Effector memory CD4-positive, alpha-beta T cell (primary cell): ENCODE results near the gene ARMH4.

Source experiments
- DNase-seq, 3 donors: peaks; one replicate each; pipeline ENCODE4 v3.0.0-alpha.2; 2020
- H3K27ac ChIP-seq: 2 replicates; pipeline ENCODE4 v1.7.0; 2013; ENCODE audit warnings: mild to moderate bottlenecking, low read length, moderate library complexity; ENCODE audit not compliant: insufficient read depth, poor library complexity, severe bottlenecking
- H3K27me3 ChIP-seq: replicated peaks from 2 replicates; pipeline ENCODE4 v1.7.0; 2013; ENCODE audit warnings: mild to moderate bottlenecking, low read length; ENCODE audit not compliant: insufficient read depth, control insufficient read depth, poor library complexity, severe bottlenecking
- H3K36me3 ChIP-seq: 2 replicates; pipeline ENCODE4 v1.7.0; 2013; ENCODE audit warnings: mild to moderate bottlenecking, low read length, moderate library complexity; ENCODE audit not compliant: control insufficient read depth, insufficient read depth
- H3K4me1 ChIP-seq: 2 replicates; pipeline ENCODE4 v1.7.0; 2013; ENCODE audit warnings: low read length, mild to moderate bottlenecking; ENCODE audit not compliant: control insufficient read depth, insufficient read depth, poor library complexity, severe bottlenecking
- H3K4me3 ChIP-seq: 2 replicates; pipeline ENCODE4 v1.7.0; 2013; ENCODE audit warnings: low read length, low read depth, mild to moderate bottlenecking; ENCODE audit not compliant: insufficient read depth, poor library complexity, severe bottlenecking
- H3K9me3 ChIP-seq: 2 replicates; pipeline ENCODE4 v1.7.0; 2013; ENCODE audit warnings: mild to moderate bottlenecking, low read length, moderate library complexity; ENCODE audit not compliant: control insufficient read depth

Gene ARMH4

DNA sequence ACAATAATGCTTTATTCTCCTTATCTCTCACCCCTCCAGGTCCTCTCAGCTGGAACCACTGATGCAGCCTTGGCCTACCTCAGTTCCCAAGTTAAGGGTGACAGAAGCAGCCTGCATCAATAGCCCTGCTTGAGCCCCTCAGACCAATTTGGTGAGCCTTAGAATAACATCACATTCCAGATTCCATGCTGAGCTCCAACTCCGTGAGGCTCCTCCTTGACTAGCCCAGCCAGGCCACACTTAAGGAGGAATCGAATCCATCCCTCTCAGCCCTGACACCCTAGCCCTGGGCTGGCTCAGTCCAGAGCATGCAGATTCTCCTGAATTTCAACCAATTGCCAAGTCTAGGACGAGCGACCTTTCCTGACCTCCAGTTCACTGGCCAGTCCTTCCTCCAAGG is 91.1 kb downstream of the ARMH4 start:
- no peak for DNase-seq
- Histone ChIP-seq H3K9me3 (no peaks in the 10 kb centered on the region), H3K27ac (no peak overlapping the region), H3K4me3 (no peak overlapping the region), H3K4me1 (no peaks in the 10 kb centered on the region), H3K36me3 (no peaks in the 10 kb centered on the region), H3K27me3 (no peaks in the 10 kb centered on the region)

DNA sequence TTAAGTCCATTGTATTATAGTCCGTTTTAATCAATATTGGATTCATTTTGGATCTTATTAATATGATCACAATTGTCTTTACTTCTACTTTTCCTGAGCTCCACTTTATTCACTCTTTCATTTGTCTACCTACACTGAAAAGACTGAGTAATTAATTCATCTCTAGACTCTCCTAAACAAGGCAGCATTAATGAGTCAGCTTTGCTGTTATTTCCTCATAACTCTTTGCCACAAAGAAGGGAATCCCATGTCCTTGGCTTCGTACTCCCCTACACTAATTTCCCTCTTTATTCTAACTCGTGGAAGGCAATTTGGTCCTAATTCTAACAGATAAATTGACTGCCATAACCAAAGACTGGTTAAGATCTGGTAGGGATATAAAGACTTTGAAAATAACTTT is 91.9 kb downstream of the ARMH4 start:
- Histone ChIP-seq H3K27me3 (no peaks in the 10 kb centered on the region), H3K9me3 (no peaks in the 10 kb centered on the region), H3K27ac (no peak overlapping the region), H3K36me3 (no peaks in the 10 kb centered on the region), H3K4me1 (no peaks in the 10 kb centered on the region), H3K4me3 (no peak overlapping the region)
- DNase-seq: no peak

GRCh38 chr14:58059126-58059525 is 92.9 kb downstream of the ARMH4 start:
- Histone ChIP-seq H3K27me3 (no peaks in the 10 kb centered on the region), H3K27ac (no peak overlapping the region), H3K36me3 (no peaks in the 10 kb centered on the region), H3K9me3 (no peaks in the 10 kb centered on the region), H3K4me3 (no peak overlapping the region), H3K4me1 (no peaks in the 10 kb centered on the region)
- no peak for DNase-seq

DNA sequence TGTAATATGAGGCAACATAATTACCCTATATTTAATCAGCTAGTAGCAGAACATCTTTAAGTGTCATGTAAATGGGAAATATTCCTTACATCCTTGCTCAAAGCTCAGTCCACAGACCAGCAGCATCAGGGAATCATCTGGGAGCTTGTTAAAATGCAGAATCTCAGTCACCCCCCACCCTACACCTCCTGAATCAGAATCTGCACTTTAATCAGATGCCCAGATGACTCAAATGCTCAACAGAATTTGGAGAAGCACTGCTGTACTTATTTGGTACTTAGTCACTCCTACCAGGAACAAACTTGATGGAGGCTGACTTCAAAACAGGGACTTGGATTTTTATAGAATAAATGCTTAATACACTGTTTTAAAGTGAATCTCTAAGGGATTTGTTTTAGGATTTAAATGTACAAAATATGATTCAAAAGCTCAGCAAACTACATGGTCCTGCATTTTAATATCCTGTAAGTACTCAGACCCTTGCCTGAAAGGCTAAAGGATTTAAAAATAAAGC is 96.5 kb downstream of the ARMH4 start:
- no peak for DNase-seq
- Histone ChIP-seq H3K9me3 (no peaks in the 10 kb centered on the region), H3K36me3 (no peaks in the 10 kb centered on the region), H3K4me1 (no peaks in the 10 kb centered on the region), H3K4me3 (no peak overlapping the region), H3K27ac (no peak overlapping the region), H3K27me3 (no peaks in the 10 kb centered on the region)

DNA sequence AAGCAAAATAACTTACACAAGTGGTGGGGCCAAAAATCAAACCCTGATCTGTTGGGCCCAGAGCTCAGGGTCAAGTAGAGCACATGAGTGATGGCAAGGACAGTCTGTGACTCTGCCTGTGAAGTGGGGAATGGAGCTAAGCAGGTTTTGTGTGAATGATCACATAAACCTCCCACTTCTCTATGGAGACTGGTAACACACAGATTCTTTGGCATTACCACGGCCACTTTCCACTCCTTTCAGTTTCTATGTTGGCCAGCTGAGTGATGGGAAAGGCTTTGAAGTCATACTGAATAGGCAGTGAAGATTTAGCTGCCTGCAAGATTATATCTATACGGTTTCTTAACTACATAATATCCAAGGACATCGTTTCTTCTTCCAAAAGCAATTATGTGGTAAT is 97.9 kb downstream of the ARMH4 start:
- no peak for DNase-seq
- Histone ChIP-seq H3K27ac (no peak overlapping the region), H3K27me3 (no peaks in the 10 kb centered on the region), H3K4me1 (no peaks in the 10 kb centered on the region), H3K36me3 (no peaks in the 10 kb centered on the region), H3K9me3 (no peaks in the 10 kb centered on the region), H3K4me3 (no peak overlapping the region)

DNA sequence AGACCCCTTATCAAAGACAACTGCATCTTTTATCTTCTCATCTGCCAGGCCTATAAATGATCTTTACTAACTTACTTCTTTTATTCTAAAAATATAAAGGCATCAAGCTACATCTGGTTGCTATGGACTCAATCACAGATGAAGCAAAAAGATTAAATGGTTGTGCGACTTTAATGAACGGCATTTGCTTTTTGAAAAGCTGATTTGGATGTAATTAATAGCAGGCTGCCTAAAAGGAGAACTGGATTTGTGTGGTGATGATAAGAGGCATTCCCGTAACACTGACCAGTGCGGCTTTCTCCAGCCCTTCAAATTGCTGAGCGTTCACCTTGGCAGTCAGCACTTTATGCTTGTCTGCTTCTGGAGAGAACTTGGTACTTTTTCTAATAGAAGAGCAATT is 103.8 kb downstream of the ARMH4 start:
- no peak overlapping the region for H3K27ac ChIP-seq
- no peaks in the 10 kb centered on the region for H3K4me1 ChIP-seq
- no peaks in the 10 kb centered on the region for H3K36me3 ChIP-seq
- no peak overlapping the region for H3K4me3 ChIP-seq
- DNase-seq: no peak
- H3K9me3 ChIP-seq: no peaks in the 10 kb centered on the region
- no peaks in the 10 kb centered on the region for H3K27me3 ChIP-seq

- Histone ChIP-seq H3K36me3 (no peaks in the 10 kb centered on the region), H3K4me1 (no peaks in the 10 kb centered on the region), H3K27ac (no peak overlapping the region), H3K9me3 (no peaks in the 10 kb centered on the region), H3K27me3 (no peaks in the 10 kb centered on the region), H3K4me3 (no peak overlapping the region)
- DNase-seq: no peak
These were observed 124.1 kb downstream of the ARMH4 start for GRCh38 chr14:58027904-58028303.

- Histone ChIP-seq H3K4me1 (no peaks in the 10 kb centered on the region), H3K27me3 (no peaks in the 10 kb centered on the region), H3K27ac (no peak overlapping the region), H3K36me3 (no peaks in the 10 kb centered on the region), H3K9me3 (no peaks in the 10 kb centered on the region), H3K4me3 (no peak overlapping the region)
- no peak for DNase-seq
These were observed 125.0 kb downstream of the ARMH4 start for GRCh38 chr14:58026967-58027366.

GRCh38 chr14:58026219-58026618 is 125.8 kb downstream of the ARMH4 start:
- Histone ChIP-seq H3K4me3 (no peak overlapping the region), H3K36me3 (no peaks in the 10 kb centered on the region), H3K9me3 (no peaks in the 10 kb centered on the region), H3K27ac (no peak overlapping the region), H3K4me1 (no peaks in the 10 kb centered on the region), H3K27me3 (no peaks in the 10 kb centered on the region)
- no peak for DNase-seq

GRCh38 chr14:58014778-58015177 is 137.2 kb downstream of the ARMH4 start:
- H3K4me3 ChIP-seq: no peak overlapping the region
- peaks cover 3% of the 10 kb centered on the region for H3K27me3 ChIP-seq
- H3K4me1 ChIP-seq: no peaks in the 10 kb centered on the region
- H3K36me3 ChIP-seq: no peaks in the 10 kb centered on the region
- no peaks in the 10 kb centered on the region for H3K9me3 ChIP-seq
- no peak overlapping the region for H3K27ac ChIP-seq
- no peak for DNase-seq

GRCh38 chr14:58002618-58003017 is 149.4 kb downstream of the ARMH4 start:
- H3K4me1 ChIP-seq: no peaks in the 10 kb centered on the region
- no peaks in the 10 kb centered on the region for H3K36me3 ChIP-seq
- no peaks in the 10 kb centered on the region for H3K27me3 ChIP-seq
- no peaks in the 10 kb centered on the region for H3K9me3 ChIP-seq
- H3K27ac ChIP-seq: no peak overlapping the region
- no peak for DNase-seq
- no peak overlapping the region for H3K4me3 ChIP-seq
